Coronary artery (tissue), 2 donors: ENCODE results near the gene IDI2.
"Not testable (repeated sequence)": the region's sequence is repeated elsewhere in the genome, so short reads cannot be mapped to it uniquely, and the experiment has no call there.

Experiments used
- DNase-seq: peaks from one replicate; pipeline ENCODE4 v3.0.0-alpha.2; 2017; ENCODE audit warnings: low spot score
- H3K27ac ChIP-seq, 2 donors: fragments of 200-600 bp; sonication (generic); one replicate each; pipeline ENCODE4 v1.5.1; 2016 to 2019
- H3K4me3 ChIP-seq: fragments of 200-600 bp; sonication (generic); 2 replicates; pipeline ENCODE4 v1.5.1; 2016; ENCODE audit warnings: mild to moderate bottlenecking, moderate library complexity
- CTCF ChIP-seq: fragments of 200-600 bp; sonication (generic); IDR thresholded peaks from one replicate; pipeline ENCODE4 v1.5.1; 2019; ENCODE audit warnings: antibody characterized with exemption

Gene IDI2

GRCh38 chr10:1025683-1026082, at the start of gene IDI2:
Gene IDI2, minus strand, starts transcription at chr10:1025859. Its CDS starts 1,136 bp downstream, at chr10:1024723.
- no peak for TF ChIP-seq CTCF
- no peak within 1 kb of the TSS for H3K27ac ChIP-seq
- DNase-seq: no peak
- no peak within 1 kb of the TSS for H3K4me3 ChIP-seq

- H3K4me3 ChIP-seq: no peak overlapping the region
- H3K27ac ChIP-seq: no peak overlapping the region
- no peak for TF ChIP-seq CTCF
- DNase-seq: no peak
Measured at GRCh38 chr10:1074748-1075308, 49.2 kb upstream of the IDI2 start.

GRCh38 chr10:1074052-1074747, 48.5 kb upstream of the IDI2 start:
- no peak for DNase-seq
- no peak for TF ChIP-seq CTCF
- no peak overlapping the region for H3K27ac ChIP-seq
- no peak overlapping the region for H3K4me3 ChIP-seq

GRCh38 chr10:1070919-1071318, 45.3 kb upstream of the IDI2 start:
- Histone ChIP-seq H3K4me3 (no peak overlapping the region), H3K27ac (no peak overlapping the region)
- no peak for TF ChIP-seq CTCF
- DNase-seq: no peak

GRCh38 chr10:1068380-1069361, 43.0 kb upstream of the IDI2 start:
- no peak overlapping the region for H3K27ac ChIP-seq
- no peak for TF ChIP-seq CTCF
- H3K4me3 ChIP-seq: no peak overlapping the region
- no peak for DNase-seq

- H3K27ac ChIP-seq, H3K4me3 ChIP-seq, DNase-seq: not testable (repeated sequence)
Measured at GRCh38 chr10:1066734-1067133, 41.1 kb upstream of the IDI2 start.

- DNase-seq: no peak
- TF ChIP-seq CTCF: no peak
- H3K4me3 ChIP-seq: no peak overlapping the region
- H3K27ac ChIP-seq: no peak overlapping the region
Measured at GRCh38 chr10:1064964-1065247, 39.2 kb upstream of the IDI2 start.
